Activated T-cell treated with anti-CD3 and anti-CD28 coated beads, Interleukin-2, amount 50 U/mL, for 48 hours (primary cell): Measurements from ENCODE around the gene NECTIN3.

Experiments
- DNase-seq, 2 experiments: peaks; one replicate each; pipeline ENCODE4 v3.0.0-alpha.2; 2020

The NECTIN3 gene

DNA sequence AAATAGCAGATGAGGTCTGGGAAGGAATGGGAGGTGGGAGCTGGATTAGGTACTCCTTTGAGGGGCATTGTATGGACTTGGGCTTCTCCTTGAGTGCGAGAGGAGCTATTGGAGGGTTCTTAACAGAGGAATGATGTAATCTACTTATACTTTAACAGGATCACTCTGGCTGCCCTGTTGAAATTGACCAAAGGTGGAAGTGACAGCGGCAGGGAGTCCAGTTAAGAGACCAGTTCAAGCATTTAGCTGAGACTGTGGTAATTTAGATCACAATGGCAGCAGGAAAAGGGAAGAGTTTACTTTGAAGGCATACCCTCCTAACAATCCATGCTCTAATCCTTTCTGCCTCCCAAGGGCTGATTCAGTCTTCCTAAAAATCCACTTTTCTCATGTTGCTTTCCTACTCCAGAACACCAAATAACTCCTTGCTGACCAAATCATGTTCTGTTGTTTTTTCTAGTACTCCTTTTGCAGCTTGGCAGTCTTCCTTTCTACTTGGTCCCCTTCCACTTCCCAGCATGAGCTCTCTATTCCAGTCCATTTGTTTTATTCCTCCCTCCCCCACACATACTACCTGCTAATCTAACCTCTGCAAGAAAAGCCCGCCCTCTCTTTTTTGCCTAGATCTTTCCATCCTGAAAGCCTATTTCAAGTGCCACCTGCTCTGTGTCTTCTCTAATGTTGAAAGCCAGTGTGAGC lies 139.4 kb downstream of the NECTIN3 start:
- DNase-seq, result no peak

DNA sequence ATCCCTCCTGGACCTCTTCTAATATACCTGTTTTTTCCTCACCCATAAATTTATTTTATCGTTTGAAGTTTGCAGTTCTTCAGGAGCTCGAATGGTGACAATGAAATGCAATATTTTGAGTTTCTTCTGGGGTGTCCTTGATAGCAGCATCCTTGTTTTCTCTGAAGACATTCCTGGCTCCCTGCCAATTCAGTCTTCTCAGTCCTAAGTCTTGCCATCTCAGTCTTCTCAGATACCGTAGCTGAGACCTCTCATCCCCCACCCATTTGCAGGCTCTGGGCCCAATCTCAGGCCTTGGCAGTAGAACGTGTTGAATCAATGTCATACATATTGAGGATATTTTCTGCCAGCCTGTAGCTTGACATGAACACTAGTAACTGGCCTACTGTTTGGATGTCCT lies 140.9 kb downstream of the NECTIN3 start:
- no peak for DNase-seq

DNA sequence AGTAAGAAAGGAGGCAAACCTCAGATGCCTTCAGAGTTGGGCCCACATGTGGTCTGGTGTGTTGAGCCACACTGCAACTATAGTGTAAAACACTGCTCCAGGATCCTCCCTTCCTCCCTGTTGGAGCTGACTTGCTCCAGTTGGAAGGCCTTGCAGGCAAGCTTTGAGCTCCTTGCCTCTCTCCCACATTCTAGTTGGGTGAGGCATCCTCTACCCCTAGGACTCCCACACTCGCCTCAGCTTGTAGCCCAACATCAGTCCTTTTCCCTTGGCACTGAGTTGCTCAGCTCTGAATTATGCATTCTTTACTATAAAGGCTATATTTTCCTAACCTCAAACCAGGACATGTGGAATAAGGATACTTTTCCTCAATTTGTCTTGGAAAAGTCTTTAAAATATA lies 143.9 kb downstream of the NECTIN3 start:
- no peak for DNase-seq

DNA sequence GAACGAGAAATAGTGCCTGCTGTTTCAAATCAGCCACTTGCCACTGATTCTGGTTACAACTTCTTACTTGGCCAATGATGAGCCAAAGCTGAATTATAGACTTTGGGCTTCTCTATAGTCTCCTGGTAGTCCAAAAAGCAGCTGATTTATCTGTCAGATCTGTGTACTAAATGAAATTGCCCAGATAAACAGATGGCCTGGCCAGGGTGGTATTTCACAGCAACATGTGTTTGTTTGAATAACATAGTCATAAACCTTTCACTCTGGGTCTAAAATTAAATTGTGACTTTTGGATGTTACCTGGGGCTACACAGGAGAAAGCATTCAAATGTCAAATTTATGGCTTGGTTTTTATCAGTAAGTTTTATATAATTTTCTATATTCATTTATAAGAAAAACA lies 147.0 kb downstream of the NECTIN3 start:
- DNase-seq, result no peak

DNA sequence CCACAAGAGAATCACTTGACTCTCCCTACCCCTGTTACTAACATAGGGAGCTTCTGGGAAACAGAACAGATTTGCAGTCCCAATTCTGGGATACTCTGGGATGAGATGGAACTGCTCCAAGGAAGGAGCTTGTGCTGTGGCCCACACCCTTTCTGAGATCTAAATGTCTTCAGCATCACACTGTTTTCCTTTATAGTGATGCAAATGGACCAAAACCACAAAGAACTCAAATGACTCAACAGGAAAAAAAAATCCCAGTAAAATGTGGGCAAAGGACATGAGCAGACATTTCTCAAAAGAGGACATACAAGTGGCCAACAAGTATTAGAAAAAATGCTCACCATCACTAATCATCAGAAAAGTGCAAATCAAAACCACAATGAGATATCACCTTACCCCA lies 155.6 kb downstream of the NECTIN3 start:
- DNase-seq, result no peak

DNA sequence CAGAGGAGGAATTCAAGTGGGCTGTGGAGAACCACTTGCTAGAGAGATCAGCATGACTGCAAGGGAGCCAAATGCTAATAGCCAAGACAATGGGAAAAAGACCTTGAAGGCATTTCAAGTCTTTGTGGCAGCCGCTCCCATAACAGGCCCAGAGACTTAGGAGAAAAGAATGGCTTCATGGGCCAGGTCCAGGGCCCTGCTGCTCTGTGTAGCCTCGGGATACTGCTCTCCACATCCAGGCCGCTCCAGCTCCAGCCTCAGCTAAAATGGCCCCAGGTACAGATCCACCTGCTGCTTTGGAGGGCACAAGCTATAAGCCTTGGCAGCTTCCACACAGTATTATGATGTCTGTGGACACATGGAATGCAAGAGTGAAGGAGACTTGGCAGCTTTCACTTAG lies 157.7 kb downstream of the NECTIN3 start:
- DNase-seq, result no peak

DNA sequence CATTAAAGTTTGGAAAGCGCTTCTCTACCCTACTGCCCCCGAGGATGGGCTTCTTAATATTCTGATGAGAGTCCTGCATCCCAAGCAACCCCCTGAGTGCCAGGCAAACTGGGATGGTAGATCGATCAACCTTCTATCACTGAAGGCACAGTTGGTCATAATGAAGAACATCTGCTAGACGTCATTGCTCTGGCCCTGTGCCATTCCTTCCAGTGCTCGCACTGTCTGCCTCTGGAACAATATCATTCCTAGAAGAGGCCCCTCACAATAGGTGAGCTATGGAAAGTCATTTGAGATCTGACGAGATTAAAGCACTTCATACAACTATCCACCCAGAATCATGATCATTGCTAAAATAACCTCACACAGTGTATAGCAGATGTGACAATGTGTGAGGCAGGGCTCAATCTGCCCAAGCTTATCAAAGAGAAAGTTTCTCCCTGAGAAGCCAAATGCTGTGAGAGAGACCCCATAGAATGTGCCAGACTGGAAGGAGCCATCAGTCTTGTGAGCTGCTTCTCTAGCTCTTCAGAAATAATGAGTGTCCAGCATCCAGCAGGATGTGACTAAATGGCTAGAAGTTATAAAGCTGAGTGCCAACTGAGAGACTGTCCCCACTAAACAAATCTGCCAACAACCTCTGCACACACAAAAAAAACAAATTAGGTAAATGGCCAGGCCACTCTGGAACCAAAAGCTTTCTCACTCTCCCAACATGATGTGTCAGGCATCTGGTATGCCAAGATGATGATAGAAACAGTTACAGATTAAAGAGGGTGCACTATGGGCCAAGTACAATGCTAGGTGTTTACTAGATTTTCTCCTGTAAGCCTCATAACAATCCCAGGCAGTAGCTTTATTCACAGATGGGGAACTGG lies 165.5 kb downstream of the NECTIN3 start:
- DNase-seq, result no peak

DNA sequence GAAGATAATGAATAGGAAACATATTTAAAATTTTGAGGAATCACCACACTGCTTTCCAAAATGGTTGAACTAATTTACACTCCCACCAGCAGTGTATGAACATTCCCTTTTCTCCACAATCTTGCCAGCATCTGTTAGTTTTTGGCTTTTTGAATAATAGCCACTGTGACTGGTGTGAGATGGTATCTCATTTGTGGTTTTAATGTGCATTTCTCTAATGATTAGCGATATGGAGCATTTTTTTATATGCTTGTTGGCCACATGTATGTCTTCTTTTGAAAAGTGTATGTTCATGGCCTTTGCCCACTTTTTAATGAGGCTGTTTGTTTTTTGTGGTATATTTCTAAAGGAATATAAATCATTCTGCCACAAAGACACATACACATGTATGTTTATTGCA lies 166.3 kb downstream of the NECTIN3 start:
- no peak for DNase-seq

DNA sequence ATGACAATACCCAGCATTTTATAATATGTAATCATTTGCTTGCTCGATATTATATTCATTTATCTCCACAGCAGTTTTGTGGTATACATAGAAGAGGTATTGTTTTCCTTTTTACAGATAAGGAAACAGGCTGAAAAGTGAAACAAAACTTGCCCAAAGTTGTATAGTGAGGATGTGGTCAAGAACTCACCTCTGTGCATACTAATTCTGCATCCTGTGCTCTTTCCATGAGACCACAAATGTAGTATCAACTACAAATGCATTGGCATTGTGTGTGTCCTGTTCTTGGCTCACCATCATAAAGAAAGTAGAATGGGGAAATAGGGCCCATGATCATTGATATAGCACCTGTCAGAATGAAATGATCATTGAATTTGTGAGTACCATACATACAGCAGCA lies 167.3 kb downstream of the NECTIN3 start:
- DNase-seq, result no peak

DNA sequence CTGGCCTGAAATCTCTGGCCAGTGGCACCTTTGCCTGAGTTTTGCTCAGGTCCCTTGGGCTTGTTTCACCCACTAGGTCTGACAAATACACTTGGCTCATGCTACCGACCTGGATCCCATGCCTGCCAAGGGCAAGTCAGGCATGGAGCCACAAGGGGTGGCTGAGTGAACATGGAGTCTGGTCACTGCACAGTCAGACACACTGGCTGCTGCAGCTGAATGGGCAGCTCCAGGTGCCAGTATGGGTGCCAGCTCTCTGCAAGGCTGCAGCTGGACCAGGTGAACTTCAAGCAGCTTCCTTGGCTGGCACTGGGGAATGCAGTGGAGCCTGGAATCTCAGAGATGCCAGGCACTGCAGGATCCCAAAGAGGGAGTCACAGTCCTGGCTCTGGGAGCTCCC lies 170.3 kb downstream of the NECTIN3 start:
- no peak for DNase-seq
